H1 (cell line): ENCODE measurements around the gene RD3L. TPM values are rescaled to one million over a fixed set of nuclear protein-coding genes. Genes with fewer than 3 reads are reported as not detected.
A peak's percentile ranks its signal among the peaks of the same experiment; 100 is the strongest.

Source experiments
- CTCF ChIA-PET: fragments of 300-600 bp; sonication (Branson Sonifier 250); formaldehyde crosslinking; loops from one replicate; lab custom pipeline; 2021; ENCODE audit not compliant: partially characterized antibody; lab: Charles Lee
- POLR2A ChIA-PET: fragments of 300-600 bp; sonication (Branson Sonifier 250); formaldehyde crosslinking; loops from one replicate; lab custom pipeline; 2021; ENCODE audit warnings: inconsistent platforms; ENCODE audit not compliant: partially characterized antibody; lab: Charles Lee
- DNase-seq, 2 experiments: peaks; one replicate each; pipeline versions ENCODE4 v3.0.0 to v3.0.0-alpha.2; 2010 to 2022; ENCODE audit warnings: low spot score in 2 of 2, low read depth in 1 of 2, mixed read lengths in 1 of 2
- FAIRE-seq: peaks from 2 replicates; lab custom pipeline; 2011; peaks lifted over from hg19 to GRCh38; lab: Jason Lieb, UNC
- H2AFZ ChIP-seq: 2 replicates; pipeline ENCODE4 v1.8.1; 2012; ENCODE audit warnings: low read length, inconsistent platforms
- H2AK5ac ChIP-seq: 2 replicates; pipeline ENCODE4 v1.6.1; 2013; ENCODE audit warnings: low read depth, low read length
- H2BK120ac ChIP-seq: replicated peaks from 2 replicates; pipeline ENCODE3; 2013; ENCODE audit warnings: low read depth, low read length, inconsistent platforms
- H2BK12ac ChIP-seq: 2 replicates; pipeline ENCODE4 v1.6.1; 2013; ENCODE audit warnings: low read depth, low read length
- H2BK15ac ChIP-seq: 2 replicates; pipeline ENCODE4 v1.6.1; 2013; ENCODE audit warnings: low read length
- H2BK20ac ChIP-seq: 2 replicates; pipeline ENCODE4 v1.6.1; 2013; ENCODE audit warnings: low read length
- H2BK5ac ChIP-seq: 2 replicates; pipeline ENCODE4 v1.6.1; 2013; ENCODE audit warnings: low read depth, low read length
- H3K14ac ChIP-seq: 2 replicates; pipeline ENCODE4 v1.6.1; 2013; ENCODE audit warnings: inconsistent platforms; ENCODE audit not compliant: insufficient read length
- H3K18ac ChIP-seq: 2 replicates; pipeline ENCODE4 v1.6.1; 2013; ENCODE audit warnings: low read length; ENCODE audit errors: extremely low read depth
- H3K23ac ChIP-seq: 2 replicates; pipeline ENCODE4 v1.6.1; 2013; ENCODE audit warnings: inconsistent platforms; ENCODE audit not compliant: insufficient read length
- H3K23me2 ChIP-seq: 2 replicates; pipeline ENCODE4 v1.6.1; 2013; ENCODE audit warnings: low read depth, low read length
- H3K27ac ChIP-seq: 2 replicates; pipeline ENCODE4 v1.6.1; 2011; ENCODE audit warnings: low read depth, low read length, inconsistent platforms
- H3K27me3 ChIP-seq, 4 experiments: replicated peaks in 1 of 4; 1 replicate in 1 of 4; 2 replicates in 3 of 4; pipeline versions ENCODE4 v1.6.1 to v1.8.1; 2011 to 2013; ENCODE audit warnings: low read length in 3 of 4, mild to moderate bottlenecking in 3 of 4, inconsistent platforms in 2 of 4, mixed read lengths in 2 of 4, moderate library complexity in 1 of 4; ENCODE audit not compliant: control insufficient read depth in 3 of 4, insufficient read depth in 3 of 4; ENCODE audit errors: extremely low read depth in 1 of 4
- H3K36me3 ChIP-seq, 4 experiments: 2 replicates each; pipeline versions ENCODE4 v1.6.1 to v1.8.1; 2011 to 2013; ENCODE audit warnings: mild to moderate bottlenecking in 4 of 4, low read length in 3 of 4, moderate library complexity in 2 of 4, control low read depth in 1 of 4, inconsistent platforms in 1 of 4; ENCODE audit not compliant: insufficient read depth in 4 of 4, control insufficient read depth in 2 of 4
- H3K4ac ChIP-seq: replicated peaks from 2 replicates; pipeline ENCODE3; 2013; ENCODE audit warnings: low read length, low read depth, mixed read lengths, inconsistent platforms; ENCODE audit not compliant: insufficient read length
- H3K4me1 ChIP-seq, 4 experiments: replicated peaks in 1 of 4; 1 replicate in 1 of 4; 2 replicates in 3 of 4; pipeline versions ENCODE4 v1.6.1 to v1.8.1; 2011 to 2013; ENCODE audit warnings: low read length in 3 of 4, inconsistent platforms in 2 of 4, mixed read lengths in 1 of 4; ENCODE audit not compliant: insufficient read depth in 4 of 4, control insufficient read depth in 3 of 4
- H3K4me2 ChIP-seq, 2 experiments: 2 replicates each; pipeline versions ENCODE4 v1.6.1 to v1.8.1; 2011 to 2013; ENCODE audit warnings: low read depth in 2 of 2, low read length in 2 of 2, control low read depth in 1 of 2, inconsistent platforms in 1 of 2, mild to moderate bottlenecking in 1 of 2; ENCODE audit not compliant: insufficient read depth in 1 of 2
- H3K4me3 ChIP-seq, 4 experiments: fragments of 200-600, 300-600 bp in 1 of 4; sonication (generic), shearing (Covaris generic), sonication (Bioruptor Twin) in 1 of 4; 2 replicates each; pipeline versions ENCODE4 v1.5.1 to v1.8.1; 2011 to 2016; ENCODE audit warnings: low read length in 4 of 4, low read depth in 3 of 4, control low read depth in 2 of 4, inconsistent platforms in 2 of 4, mild to moderate bottlenecking in 2 of 4, mixed read lengths in 1 of 4, moderate library complexity in 1 of 4; ENCODE audit not compliant: insufficient read depth in 2 of 4; ENCODE audit errors: extremely low read depth in 1 of 4
- H3K56ac ChIP-seq: replicated peaks from 2 replicates; pipeline ENCODE3; 2013; ENCODE audit warnings: low read depth, mild to moderate bottlenecking, mixed read lengths, low read length, inconsistent platforms; ENCODE audit not compliant: insufficient read length
- H3K79me1 ChIP-seq: 2 replicates; pipeline ENCODE4 v1.6.1; 2013; ENCODE audit warnings: low read depth, low read length, control low read depth
- H3K79me2 ChIP-seq, 2 experiments: 2 replicates each; pipeline versions ENCODE4 v1.6.1 to v1.8.1; 2012 to 2013; ENCODE audit warnings: low read length in 2 of 2, mild to moderate bottlenecking in 2 of 2, inconsistent platforms in 1 of 2; ENCODE audit not compliant: insufficient read depth in 2 of 2, control insufficient read depth in 1 of 2
- H3K9ac ChIP-seq, 4 experiments: replicated peaks in 1 of 4; 1 replicate in 1 of 4; 2 replicates in 3 of 4; pipeline versions ENCODE4 v1.6.1 to v1.8.1; 2011 to 2013; ENCODE audit warnings: low read depth in 3 of 4, low read length in 3 of 4, control low read depth in 2 of 4, mild to moderate bottlenecking in 2 of 4, moderate library complexity in 2 of 4, inconsistent platforms in 1 of 4; ENCODE audit errors: extremely low read depth in 1 of 4
- H3K9me3 ChIP-seq, 2 experiments: 2 replicates each; pipeline versions ENCODE4 v1.6.1 to v1.8.1; 2012 to 2013; ENCODE audit warnings: mild to moderate bottlenecking in 2 of 2, moderate library complexity in 2 of 2, control low read depth in 1 of 2, inconsistent platforms in 1 of 2, low read depth in 1 of 2, low read length in 1 of 2, mixed read lengths in 1 of 2; ENCODE audit not compliant: insufficient read depth in 2 of 2
- H4K20me1 ChIP-seq, 2 experiments: replicated peaks in 1 of 2; 2 replicates each; pipeline versions ENCODE3 to v1.8.1; 2011 to 2013; ENCODE audit warnings: inconsistent platforms in 2 of 2, low read length in 2 of 2, mild to moderate bottlenecking in 1 of 2; ENCODE audit not compliant: insufficient read depth in 2 of 2, control insufficient read depth in 1 of 2
- H4K5ac ChIP-seq: 2 replicates; pipeline ENCODE4 v1.6.1; 2013; ENCODE audit warnings: low read length, low read depth, mixed read lengths, inconsistent platforms; ENCODE audit not compliant: insufficient read length
- H4K8ac ChIP-seq: 2 replicates; pipeline ENCODE4 v1.8.0; 2013; ENCODE audit warnings: mild to moderate bottlenecking, moderate library complexity, low read length, inconsistent platforms; ENCODE audit not compliant: insufficient read depth; ENCODE audit errors: extremely low read depth
- H4K91ac ChIP-seq: replicated peaks from 2 replicates; pipeline ENCODE3; 2013; ENCODE audit warnings: low read length, mixed read lengths, inconsistent platforms; ENCODE audit not compliant: insufficient read length
- CBX5 ChIP-seq: fragments of 300-800, 300-1000 bp; sonication (generic); IDR thresholded peaks from 2 replicates; pipeline ENCODE4 v1.7.1; 2016; ENCODE audit warnings: antibody characterized with exemption, low read length, low read depth
- CREB1 ChIP-seq: IDR thresholded peaks from 2 replicates; pipeline ENCODE4 v1.6.1; 2012; ENCODE audit warnings: inconsistent platforms
- FOSL1 ChIP-seq: IDR thresholded peaks from 2 replicates; pipeline ENCODE4 v1.6.1; 2011; ENCODE audit warnings: mild to moderate bottlenecking, low read depth, low read length, moderate library complexity; ENCODE audit not compliant: insufficient read depth
- GABPA ChIP-seq: IDR thresholded peaks from 2 replicates; pipeline ENCODE4 v1.6.1; 2011; ENCODE audit warnings: mild to moderate bottlenecking, low read length, moderate library complexity, borderline replicate concordance; ENCODE audit not compliant: insufficient read depth
- POU5F1 ChIP-seq: IDR thresholded peaks from 2 replicates; pipeline ENCODE4 v1.6.1; 2011; ENCODE audit warnings: low read depth, mild to moderate bottlenecking, low read length, moderate library complexity
- RBBP5 ChIP-seq: IDR thresholded peaks from 2 replicates; pipeline ENCODE4 v1.7.1; 2012; ENCODE audit warnings: low read depth, mild to moderate bottlenecking, inconsistent platforms, low read length, moderate library complexity, borderline replicate concordance
- SAP30 ChIP-seq: fragments of 300-600 bp; sonication (generic); IDR thresholded peaks from 2 replicates; pipeline ENCODE4 v1.7.1; 2012; ENCODE audit warnings: low read length, moderate library complexity, mild to moderate bottlenecking, inconsistent platforms; ENCODE audit not compliant: insufficient read depth, insufficient replicate concordance
- TBP ChIP-seq: IDR thresholded peaks from 2 replicates; pipeline ENCODE4 v1.6.1; 2011; ENCODE audit warnings: low read depth, low read length, improper control_type of control experiment
- WGBS, 2 experiments: shearing (Covaris generic) in 1 of 2; methylation state at CpG; one replicate each; pipeline versions ENCODE4 v1.1.6 to v1.1.7; 2013 to 2015; ENCODE audit warnings: low lambda C conversion rate in 2 of 2, mixed read lengths in 2 of 2, inconsistent platforms in 1 of 2, low coverage in 1 of 2, missing lambda C conversion rate in 1 of 2; ENCODE audit not compliant: insufficient replicate concordance in 2 of 2, insufficient coverage in 1 of 2, insufficient read length in 1 of 2; ENCODE audit errors: extremely low coverage in 1 of 2, missing lambda C conversion rate in 1 of 2; 5-methylcytosine and 5-hydroxymethylcytosine counted together
- polyA plus RNA-seq, 7 experiments: library from polyadenylated mRNA; depleted of rRNA in 3 of 7; stranded (reverse) in 5 of 7; unstranded in 2 of 7; fragments of >200 nt in 5 of 7; fragments of 200-250 nt in 2 of 7; gene quantifications; 1 replicate in 5 of 7; 2 replicates in 1 of 7; 4 replicates in 1 of 7; pipeline versions ENCODE4 v1.2.1 to v1.2.3, GENCODE V29; 2011 to 2013; ENCODE audit warnings: missing spikeins in 2 of 7, mixed read lengths in 2 of 7
- total RNA-seq: library from RNA; stranded (reverse); fragmentation: NEBNext Ultra II Directional; extraction: Animal tissue kit (Norgen Biotek cat#: 25700); gene quantifications from 2 replicates; pipeline ENCODE4 v1.2.1, GENCODE V29; 2021
- TF ChIP-seq, protein P1 (sequence below): IDR thresholded peaks from 2 replicates; pipeline ENCODE4 v1.6.1; 2012; ENCODE audit warnings: inconsistent platforms
- TF ChIP-seq, protein P2 (sequence below): IDR thresholded peaks from 2 replicates; pipeline ENCODE4 v1.6.1; 2012; ENCODE audit warnings: inconsistent platforms

Gene RD3L
- total and polyA plus RNA-seq, 2 of the 8 experiments (the other 6 are each of a cell fraction or from before 2014, with no cell fraction given): not detected

DNA sequence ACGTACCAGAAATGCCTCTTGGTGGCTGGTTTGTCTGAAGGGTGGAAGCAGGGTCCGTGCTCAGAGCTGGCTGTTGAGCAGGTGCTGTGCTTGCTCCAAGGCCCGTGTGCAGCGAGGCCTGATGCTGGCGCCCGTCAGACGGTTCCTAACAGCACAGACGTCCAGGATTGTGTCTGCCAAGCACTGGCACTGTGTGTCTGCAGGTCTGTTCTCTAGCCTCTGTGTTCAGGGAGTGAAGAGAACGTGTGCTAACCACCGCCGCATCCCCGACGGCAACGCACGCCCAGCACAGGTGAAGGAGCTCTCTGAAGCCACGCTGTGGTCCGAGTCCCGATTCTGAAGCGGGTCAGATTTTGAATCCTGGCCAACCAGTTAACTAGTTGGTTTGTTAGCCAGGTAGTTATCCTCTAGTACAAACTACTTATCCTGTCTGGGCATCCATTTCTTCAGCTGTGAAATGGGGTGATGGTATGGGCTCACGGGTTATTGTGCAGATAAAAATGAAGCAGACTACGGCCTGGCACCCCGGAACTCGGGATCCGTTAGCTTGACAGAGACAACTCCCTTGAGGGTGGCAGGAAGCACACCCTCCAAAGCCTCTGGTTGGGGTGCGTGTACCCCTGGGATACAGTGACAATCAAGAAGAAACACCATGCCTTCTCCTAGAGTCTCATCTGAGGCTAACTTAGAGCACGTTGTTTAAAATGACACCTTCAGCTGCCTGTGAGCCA lies 32.6 kb downstream of the RD3L start:
- H3K4me1 ChIP-seq: peaks cover 0 to 5% (median 3%) of the 10 kb centered on the region in 4 experiments; a peak in 5 of 7 replicates
- DNase-seq: no peak
- H2AK5ac ChIP-seq: 0 out of 2 replicates have a peak overlapping the region, but pooled peaks have one; percentile 86
- H3K4me3 ChIP-seq: peak overlapping the region in 1 of 4 experiments; percentile 23; a peak in 2 of 8 replicates
- POLR2A ChIA-PET: interaction anchor here (1.1 to 1.8 kb wide), 5 partner anchors 9 to 101 kb away, joined by 3 to 7 read pairs (median 5); a partner anchor contains a TSS
- peaks cover 7 to 26% (median 10%) of the 10 kb centered on the region in 4 experiments for H3K36me3 ChIP-seq
- no peak overlapping the region for H2BK20ac ChIP-seq
- no peak overlapping the region; a peak in 1 of 7 replicates for H3K9ac ChIP-seq
- no peaks in the 10 kb centered on the region for H3K79me1 ChIP-seq
- WGBS, 2 experiments: 92% methylated on average over 26 of the region's 26 CpGs; no CpG with 5 or more reads in 1 of the 2 experiments
- H2BK12ac ChIP-seq: no peak overlapping the region
- peak overlapping the region; percentile 21 to 59; a peak in 3 of 4 replicates for H3K4me2 ChIP-seq
- H3K27me3 ChIP-seq: no peaks in the 10 kb centered on the region
- H4K8ac ChIP-seq: 0 out of 2 replicates have a peak overlapping the region, but pooled peaks have one; percentile 7
- no peaks in the 10 kb centered on the region for H4K20me1 ChIP-seq
- no peaks in the 10 kb centered on the region for H3K79me2 ChIP-seq
- no peak overlapping the region; the same call in 1 of the 2 replicates for H2BK5ac ChIP-seq
- no peak overlapping the region for H3K56ac ChIP-seq
- no peak overlapping the region for H3K23ac ChIP-seq
- H2BK120ac ChIP-seq: peak overlapping the region; percentile 59
- H2BK15ac ChIP-seq: no peak overlapping the region; the same call in 1 of the 2 replicates
- H3K18ac ChIP-seq: peak overlapping the region; percentile 78
- H3K23me2 ChIP-seq: no peaks in the 10 kb centered on the region
- H4K5ac ChIP-seq: peak overlapping the region; percentile 39
- no peak overlapping the region for H3K4ac ChIP-seq
- peak overlapping the region; percentile 66 for H4K91ac ChIP-seq
- FAIRE-seq: no peak
- peak overlapping the region; percentile 68 for H2AFZ ChIP-seq
- H3K9me3 ChIP-seq: no peaks in the 10 kb centered on the region
- CTCF ChIA-PET: interaction anchor here (0.5 to 12.0 kb wide), 40 partner anchors 9 to 691 kb away, joined by 3 to 180 read pairs (median 4); partner anchors contain the start of genes RD3L and TDRD9
- H3K14ac ChIP-seq: no peak overlapping the region
- H3K27ac ChIP-seq: no peak overlapping the region
- TF ChIP-seq, protein P1, sequence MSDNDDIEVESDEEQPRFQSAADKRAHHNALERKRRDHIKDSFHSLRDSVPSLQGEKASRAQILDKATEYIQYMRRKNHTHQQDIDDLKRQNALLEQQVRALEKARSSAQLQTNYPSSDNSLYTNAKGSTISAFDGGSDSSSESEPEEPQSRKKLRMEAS: no peak
- no peak for TF ChIP-seq RBBP5
- TF ChIP-seq POU5F1: no peak
- TF ChIP-seq GABPA: no peak
- TF ChIP-seq FOSL1: no peak
- TF ChIP-seq CREB1: no peak
- TF ChIP-seq TBP: no peak
- no peak for TF ChIP-seq SAP30
- no peak for TF ChIP-seq CBX5
- TF ChIP-seq, protein P2, sequence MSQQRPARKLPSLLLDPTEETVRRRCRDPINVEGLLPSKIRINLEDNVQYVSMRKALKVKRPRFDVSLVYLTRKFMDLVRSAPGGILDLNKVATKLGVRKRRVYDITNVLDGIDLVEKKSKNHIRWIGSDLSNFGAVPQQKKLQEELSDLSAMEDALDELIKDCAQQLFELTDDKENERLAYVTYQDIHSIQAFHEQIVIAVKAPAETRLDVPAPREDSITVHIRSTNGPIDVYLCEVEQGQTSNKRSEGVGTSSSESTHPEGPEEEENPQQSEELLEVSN: no peak
